HG02571 (cell line): ENCODE measurements around the gene PTPRN2.
"Not testable (repeated sequence)": the region's sequence is repeated elsewhere in the genome, so short reads cannot be mapped to it uniquely, and the experiment has no call there.

Source experiments
- ATAC-seq: cut with Tn5 transposase; IDR thresholded peaks from one replicate; pipeline ENCODE4 v1.9.1; 2021; ENCODE audit warnings: mild to moderate bottlenecking, moderate library complexity; ENCODE audit not compliant: unreplicated experiment

PTPRN2 gene

DNA sequence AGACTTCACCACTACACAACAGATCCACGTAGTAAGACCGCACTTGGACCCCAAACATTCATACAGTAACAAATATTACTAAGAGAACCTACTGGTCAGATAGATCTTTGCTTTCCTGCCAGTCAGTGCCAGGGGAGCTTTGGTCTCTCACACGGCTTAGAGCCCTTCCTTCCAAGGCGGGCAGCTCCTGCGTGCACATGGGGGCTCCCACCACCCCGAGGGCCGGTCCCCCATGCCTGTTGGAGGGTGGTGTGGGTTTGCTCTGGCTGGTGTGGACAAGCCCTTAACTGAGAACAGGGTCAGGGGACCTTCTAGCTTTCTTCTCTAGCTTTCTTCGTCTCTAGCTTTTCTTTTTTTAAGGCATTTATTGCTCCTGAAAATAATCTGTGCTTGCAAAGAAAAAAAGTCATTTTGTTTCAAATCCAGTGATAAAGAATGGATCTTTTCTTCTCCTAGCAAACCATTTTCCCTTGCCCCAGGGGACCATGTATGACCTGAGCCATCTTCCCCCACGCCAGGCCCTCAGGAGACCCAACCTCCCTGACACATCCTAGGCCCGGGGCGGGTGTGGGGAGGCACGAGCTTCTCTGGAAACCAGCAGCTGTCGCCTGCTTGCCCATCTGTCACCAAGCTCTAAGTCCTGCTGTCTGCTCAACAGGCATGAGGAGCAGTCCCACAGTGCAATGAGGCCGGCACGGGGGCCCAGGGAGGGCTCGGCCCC, 591.1 kb downstream of the PTPRN2 start:
- no peak for ATAC-seq

DNA sequence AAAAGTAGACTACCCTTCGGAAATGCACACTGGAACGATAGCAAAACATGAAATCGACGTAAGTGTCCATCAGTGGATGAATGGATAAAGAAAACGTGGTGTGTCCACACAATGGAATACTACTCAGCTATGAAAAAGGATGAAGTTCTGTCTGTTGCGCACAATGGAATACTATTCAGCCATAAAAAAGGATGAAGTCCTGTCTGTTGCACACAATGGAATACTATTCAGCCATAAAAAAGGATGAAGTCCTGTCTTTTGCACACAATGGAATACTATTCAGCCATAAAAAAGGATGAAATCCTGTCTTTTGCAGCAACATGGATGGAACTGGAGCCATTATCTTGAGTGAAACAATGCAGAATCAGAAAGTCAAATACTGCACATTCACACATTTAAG, 591.8 kb downstream of the PTPRN2 start:
- no peak for ATAC-seq

DNA sequence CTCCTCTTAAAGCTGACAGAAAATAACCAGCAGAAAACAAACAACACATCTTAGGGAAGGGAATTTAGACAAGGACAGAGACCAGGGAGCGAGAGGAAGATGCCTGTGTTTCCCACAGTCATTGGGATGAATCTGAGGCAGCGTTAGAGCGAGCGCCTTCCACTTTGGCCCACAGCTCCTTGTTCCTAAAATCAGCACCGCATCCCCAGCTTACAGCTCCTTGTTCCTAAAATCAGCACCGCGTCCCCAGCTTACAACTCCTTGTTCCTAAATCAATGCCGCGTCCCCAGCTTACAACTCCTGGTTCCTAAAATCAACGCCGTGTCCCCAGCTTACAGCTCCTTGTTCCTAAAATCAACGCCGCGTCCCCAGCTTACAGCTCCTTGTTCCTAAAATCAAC, 593.3 kb downstream of the PTPRN2 start:
- ATAC-seq, result no peak

DNA sequence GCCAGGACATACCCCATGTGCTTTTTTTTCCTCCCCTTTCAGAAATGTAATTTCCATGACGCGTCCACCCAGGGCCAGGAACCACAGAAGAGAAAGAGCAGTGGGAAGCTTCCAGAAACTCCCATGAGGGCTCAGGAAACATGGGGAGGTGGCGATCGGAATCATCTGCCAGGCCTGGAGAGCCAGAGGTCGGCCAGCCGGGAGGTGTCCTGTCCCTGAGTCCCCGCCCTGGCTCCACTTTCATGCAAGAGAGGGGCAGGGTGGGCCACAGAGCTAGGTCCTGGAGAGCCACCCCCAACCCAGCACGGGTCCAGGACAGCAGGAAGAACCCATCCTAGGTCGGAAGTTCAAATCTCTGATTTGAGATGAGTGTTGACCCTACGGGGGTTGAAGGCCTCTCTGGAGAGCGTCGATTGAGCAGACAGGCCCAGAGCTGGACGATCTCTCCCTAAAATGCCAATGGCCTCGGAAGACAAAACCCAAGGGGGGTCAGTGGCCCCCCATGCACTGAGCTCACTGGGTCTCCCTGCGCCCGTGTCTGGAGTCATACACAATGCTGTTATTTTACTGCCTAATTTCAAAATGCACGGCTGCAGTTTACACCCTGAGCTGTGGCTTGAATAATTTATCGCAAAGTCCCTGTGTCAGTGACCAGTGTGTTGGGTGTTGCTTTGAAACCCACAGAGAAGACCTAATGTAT, 594.1 kb downstream of the PTPRN2 start:
- no peak for ATAC-seq

DNA sequence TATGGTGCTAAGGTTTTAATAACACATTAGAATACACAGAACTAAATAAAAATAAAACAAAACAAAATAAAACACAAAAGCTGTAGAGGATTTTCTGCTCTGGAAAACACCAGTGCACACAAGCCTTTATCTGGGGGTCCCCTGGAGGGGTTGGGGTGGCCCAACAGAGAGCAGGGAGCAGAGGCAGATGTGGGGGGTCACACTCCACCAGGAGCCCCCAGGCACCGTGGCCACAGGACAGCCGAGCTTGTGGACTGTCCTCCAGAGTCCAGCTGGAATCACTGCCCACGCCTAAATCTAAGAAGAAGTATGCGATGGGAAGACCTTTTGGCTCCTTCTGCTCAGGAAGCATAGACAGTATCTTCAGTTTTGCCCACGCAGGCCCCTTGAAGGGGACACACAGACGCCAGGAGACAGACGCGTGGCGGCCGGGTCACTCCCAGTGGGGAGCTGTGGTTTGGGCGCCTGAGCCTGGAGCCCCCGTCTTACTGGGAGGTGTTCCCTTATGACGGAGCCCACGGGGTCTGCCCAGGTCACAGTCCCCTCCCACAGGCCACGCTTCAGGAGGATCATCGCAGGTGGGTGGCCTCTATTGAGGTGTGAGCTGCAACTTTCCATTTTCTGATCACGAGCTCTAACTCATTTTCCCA, 595.0 kb downstream of the PTPRN2 start:
- no peak for ATAC-seq

DNA sequence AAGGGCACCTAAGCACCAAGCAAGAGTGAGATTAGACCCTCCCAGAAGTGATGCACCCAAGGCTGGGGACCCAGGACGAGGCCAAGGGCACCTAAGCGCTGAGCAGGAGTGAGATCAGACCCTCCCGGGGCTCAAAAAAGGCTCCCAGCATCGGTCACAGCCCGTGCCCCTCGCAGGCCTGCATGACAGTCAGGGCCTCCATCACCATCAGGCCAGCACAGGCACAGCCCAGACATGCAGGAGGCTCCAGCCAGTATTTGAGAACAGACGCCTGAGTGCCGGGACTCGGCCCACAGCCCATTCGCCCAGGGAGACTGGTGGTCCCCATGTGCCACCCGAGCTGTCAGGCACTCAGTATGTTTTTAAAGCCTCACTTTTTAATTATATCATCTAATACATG, 595.9 kb downstream of the PTPRN2 start:
- no peak for ATAC-seq

DNA sequence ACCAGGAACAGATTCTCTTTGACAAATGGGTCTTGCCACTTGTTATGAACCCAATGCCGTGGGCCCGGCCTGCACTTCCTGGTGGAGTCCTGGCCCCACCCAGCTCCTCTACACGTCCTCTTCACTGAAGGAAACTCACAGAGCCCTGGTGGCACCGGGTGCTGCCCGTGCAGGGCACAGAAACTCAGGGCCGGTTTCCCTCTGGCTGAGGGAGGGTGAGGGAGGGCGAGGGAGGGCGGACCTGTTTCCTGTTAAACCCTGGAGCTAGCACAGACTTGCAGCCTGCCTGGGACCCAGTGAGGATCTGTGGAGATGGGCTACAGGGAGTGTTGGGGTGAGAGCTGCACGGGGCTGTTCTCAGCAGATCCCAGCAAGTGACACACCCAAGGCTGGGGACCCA, 596.3 kb downstream of the PTPRN2 start:
- ATAC-seq, result no peak

DNA sequence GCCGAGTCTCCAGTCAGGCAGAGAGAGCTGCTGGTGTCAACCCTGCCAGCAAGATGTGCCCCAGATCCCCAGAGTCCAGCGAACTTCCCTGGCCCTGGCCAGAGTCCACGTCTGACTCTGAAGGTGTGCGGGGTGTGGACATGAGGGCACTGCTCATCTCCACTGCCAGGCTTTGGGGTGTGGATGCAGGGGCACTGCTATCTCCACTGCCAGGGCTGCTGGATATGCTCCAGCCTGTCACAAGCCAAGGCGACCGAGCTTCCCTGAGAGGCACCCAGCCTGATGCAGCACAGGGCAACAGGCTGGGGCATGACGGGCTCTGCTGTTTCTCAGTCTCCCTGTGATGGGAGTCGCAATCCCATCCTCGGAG, 596.8 kb downstream of the PTPRN2 start:
- no peak for ATAC-seq

DNA sequence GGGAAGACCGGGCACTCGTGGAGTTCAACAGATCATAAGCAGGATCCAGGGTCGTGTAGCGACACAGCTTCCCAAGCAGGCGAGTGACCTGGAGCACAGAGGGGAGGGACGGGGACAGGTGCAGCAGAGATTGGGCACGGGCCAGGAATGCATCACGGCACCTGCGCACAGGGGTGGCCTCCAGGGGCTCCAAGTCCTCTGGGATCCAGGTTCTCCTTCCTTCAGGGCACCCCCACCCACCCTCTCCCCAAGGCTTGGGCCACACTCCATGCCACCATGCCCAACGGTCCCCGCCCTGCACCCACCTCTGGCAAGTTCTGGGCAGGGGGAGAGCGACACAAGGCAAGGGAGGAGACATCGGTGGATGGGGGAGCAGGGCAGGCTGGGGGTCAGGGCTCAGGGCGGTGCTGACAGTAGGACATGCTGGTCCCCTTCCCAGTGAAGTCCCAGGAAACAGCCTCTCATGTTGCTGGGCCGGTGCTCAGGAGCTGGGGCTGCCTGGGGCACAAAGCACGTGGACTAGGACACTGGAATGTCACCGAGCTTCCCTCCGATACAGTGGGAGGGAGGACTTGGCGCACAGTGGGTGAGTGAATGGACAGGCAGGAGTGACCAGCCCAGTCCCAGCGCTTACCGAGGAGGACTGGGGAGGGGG, 597.3 kb downstream of the PTPRN2 start:
- ATAC-seq, result no peak

DNA sequence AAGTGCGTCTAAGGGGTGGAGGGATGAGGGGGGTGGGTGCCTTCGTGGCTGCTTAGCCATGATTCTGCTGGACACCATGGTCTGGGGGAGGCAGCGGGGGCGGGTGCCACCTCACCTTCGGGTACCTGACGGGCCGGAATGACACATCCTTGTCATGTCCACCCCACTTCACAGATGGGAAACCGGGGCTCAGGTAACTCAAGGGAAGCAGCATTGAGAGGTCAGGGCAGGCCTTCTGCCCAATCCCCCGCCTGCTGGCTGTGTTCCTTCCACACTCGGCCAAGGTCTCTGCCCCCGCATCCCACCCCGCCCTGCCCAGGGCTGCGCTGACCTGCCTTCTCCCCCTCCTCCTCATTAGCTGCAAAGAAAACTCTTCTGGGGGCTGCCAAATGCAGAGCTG, 598.0 kb downstream of the PTPRN2 start:
- no peak for ATAC-seq

DNA sequence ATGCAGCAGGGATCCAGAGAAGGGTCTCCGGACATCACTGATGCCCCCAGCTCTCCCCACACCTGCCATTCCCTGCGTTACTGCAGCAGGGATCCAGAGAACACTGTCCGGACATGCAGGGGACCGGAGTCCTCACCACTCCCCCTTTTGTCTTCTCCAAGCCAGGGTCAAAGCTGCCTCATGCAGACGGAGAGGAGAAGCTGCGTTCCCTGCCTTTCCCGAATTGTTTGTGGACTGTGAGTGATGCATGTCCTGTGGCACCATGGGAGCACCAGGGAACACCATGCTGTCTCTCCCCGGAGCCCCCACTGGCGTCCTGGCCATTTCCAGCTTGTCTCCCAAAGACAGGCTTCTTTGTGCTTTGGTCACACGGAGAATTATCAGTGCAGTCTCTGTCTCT, 599.7 kb downstream of the PTPRN2 start:
- ATAC-seq, result no peak

DNA sequence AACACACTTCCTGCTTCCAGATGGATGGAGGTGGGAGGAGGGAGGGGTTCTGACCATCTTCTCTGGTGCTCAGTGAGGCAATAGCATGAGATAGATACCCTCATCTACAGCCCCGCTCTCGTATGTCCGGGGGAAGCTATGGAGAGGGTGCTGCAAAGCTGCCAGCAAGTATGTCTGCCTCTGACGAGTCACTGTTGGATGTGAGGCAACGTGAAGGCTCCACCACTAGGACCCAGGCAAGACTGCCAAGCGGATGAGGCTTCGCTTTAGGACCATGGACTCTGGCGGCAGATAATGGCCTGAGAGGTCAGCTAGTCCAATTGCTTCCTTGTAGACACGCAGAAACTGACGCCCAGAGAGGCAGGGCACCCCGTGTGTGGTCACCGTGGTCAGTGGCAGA, 601.6 kb downstream of the PTPRN2 start:
- ATAC-seq, result no peak

DNA sequence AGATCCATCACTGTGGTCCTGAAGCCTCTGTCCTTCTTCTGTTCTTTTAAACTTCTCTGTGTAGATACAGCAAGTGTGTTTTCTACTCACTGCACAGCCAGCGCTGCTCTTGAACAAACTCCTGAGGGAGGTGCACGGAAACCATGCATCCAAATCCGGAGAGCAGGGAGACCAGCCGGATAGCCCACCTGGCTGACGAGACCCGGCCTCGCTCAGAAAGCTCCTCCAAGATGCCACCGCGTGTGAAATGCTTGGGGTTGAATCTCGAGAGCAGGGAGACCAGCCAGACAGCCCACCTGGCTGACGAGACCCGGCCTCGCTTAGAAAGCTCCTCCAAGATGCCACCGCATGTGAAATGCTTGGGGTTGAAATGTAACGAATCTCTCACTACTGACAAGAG, 602.0 kb downstream of the PTPRN2 start:
- ATAC-seq, result no peak

DNA sequence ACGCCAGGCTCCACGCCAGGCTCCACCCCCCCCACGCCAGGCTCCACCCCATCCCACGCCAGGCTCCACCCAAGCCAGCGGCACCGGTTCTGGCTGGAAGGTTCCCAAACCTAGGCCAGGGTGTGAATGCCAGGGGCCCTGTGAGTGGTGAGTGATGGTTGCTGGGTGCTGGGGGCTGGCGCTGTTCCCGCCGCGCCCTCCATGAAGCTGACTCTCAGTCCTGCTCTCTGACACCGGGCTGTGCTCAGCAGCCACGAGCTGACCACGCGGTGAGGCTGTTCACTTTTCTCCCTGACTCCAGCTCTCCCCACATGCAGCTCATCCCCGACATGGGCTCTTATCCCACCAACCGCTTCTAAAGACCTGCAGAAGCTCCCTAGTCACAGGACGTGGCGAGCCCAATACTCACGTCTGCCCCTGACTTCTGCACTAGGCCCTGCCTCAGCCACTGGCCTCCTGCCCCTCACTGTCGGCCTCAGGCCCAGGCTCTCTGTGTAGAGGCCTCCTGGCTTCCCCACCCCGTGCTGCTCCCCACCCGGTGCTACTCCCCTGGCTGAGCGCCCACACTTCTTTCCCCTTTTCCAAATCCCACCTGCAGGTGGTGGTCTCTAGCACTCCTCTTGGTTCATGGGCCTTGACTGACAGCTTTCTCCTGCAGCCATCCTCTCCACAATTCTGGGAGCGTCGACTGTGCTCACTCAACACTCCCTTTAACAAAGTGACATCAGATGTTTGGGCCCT, 603.0 kb downstream of the PTPRN2 start:
- no peak for ATAC-seq

DNA sequence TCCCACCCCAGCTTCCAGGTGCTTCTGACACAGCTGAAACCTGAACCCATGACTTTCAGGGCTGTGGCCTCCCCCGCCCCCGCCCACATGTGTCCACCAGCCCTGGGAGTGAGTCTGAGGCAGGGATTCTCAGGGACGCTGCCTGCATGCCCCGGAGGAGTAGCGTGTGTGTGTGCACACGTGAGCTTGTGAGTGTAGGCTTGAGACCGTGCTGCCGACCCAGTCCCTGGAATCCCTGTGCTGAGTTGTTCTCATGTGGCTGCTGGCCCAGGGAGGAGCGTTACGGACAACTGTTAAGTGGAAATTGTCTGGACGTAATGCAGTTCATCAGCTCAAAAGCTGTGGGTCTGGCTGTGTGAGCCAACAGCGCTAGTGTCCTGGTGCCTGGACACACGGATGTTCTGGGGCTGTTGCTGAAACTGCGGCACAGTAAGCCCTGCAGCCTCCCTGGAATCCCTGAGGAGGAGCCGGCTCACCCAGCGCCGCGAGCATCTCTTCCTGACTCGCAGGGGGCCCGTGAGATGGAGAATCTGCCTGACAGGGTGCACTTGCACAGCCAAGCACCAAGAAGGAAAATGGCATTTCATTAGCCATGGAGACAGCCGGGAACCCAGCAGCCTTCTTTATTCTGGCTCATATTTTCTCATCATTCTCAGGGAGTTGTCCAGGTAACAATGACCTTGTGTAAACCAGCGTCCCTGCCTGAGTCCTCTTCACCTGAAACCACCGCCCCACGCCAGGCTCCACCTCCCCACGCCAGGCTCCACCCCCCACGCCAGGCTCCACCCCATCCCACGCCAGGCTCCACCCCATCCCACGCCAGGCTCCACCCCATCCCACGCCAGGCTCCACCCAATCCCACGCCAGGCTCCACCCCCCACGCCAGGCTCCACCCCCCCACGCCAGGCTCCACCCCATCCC, 603.9 kb downstream of the PTPRN2 start:
- no peak for ATAC-seq

DNA sequence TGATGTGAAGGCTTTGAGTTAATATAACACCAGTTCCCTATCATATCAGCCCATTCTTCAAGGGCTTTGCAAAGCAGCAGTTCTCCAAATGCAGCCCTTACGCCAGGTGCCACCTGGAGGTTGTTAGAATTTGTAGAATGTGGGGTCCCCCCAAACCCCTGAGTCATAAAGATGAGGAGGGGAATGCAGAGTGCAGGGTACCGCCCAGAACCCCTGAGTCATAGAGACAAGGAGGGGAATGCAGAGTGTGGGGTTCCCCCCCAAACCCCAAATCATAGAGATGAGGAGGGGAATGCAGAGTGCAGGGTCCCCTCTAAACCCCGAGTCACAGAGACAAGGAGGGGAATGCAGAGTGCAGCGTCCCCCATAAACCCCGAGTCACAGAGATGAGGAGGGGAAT, 605.8 kb downstream of the PTPRN2 start:
- no peak for ATAC-seq

DNA sequence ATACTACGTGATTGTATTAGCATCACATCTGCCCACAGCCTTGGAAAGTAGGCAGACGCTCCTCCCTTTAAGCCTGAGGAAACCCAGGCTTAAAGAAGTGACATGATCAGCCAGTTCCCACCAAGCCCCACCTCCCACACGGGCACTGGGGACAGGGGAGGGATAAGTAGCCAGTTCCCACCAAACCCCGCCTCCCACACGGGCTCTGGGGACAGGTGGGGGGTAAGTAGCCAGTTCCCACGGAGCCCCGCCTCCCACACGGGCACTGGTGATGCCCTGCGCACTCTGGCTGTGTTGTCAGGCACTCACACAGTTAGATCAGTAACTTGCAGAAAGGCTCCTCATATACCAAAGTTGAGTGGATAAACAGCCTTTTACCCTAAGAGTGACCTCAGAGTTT, 606.8 kb downstream of the PTPRN2 start:
- ATAC-seq, result no peak

DNA sequence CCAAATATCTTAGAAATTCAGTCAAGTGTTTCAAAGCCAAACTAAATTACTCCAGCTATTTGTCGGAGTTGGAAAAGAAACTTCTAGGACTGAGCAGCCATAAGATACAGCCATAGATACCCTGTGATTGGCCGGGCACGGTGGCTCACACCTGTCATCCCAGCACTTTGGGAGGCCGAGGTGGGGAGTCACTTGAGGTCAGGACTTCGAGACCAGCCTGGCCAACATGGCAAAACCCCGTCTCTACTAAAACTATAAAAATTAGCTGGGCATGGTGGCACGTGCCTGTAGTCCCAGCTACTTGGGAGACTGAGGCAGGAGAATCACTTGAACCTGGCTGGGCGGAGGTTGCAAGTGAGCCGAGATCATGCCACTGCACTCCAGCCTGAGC, 607.3 kb downstream of the PTPRN2 start:
- ATAC-seq, result not testable (repeated sequence)

DNA sequence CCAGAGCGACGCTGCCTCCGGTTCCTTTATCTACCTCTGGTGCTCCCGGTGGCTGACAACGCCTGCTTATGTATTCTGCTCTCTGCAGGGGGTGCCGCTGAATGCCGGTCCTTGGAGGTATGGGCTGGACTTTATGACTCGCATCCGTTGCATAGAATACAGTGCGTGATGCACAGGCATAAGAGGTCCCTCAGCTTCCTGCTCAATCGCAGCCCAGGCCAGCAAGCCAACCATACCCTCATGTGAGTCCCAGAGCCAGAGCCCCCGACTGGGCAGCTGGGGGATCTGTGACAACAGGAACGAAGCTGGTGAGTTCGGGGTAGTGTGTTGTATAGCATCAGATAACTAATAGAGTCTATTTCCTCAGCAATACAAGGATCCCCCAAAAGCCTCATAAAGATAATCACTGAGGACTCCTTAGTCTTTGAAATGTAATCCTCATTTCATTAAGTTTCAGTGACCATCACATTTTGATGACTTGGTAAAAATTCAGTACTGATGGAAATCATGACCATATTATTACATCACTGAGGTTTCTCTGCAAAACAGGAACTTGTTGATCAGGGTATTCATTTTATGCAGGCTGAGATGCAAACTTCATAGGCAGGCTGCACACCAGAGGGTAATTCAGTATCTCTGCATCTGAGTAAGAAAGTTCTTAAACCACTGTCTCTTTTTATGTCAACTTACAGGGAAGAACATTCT, 607.8 kb downstream of the PTPRN2 start:
- ATAC-seq, result no peak
